KMS-11 (cell line): ENCODE measurements around the gene IL17RA.

ENCODE experiments used
- H2AFZ ChIP-seq: fragments of 200-600 bp; sonication (generic); 2 replicates; pipeline ENCODE4 v1.6.1; 2016; ENCODE audit warnings: antibody characterized with exemption, mixed run types, low read depth
- H3K27ac ChIP-seq: fragments of 200-600 bp; sonication (generic); 2 replicates; pipeline ENCODE4 v1.6.1; 2016; ENCODE audit warnings: mild to moderate bottlenecking, mixed run types
- H3K27me3 ChIP-seq: fragments of 200-600 bp; sonication (generic); 2 replicates; pipeline ENCODE4 v1.6.1; 2017; ENCODE audit warnings: mild to moderate bottlenecking, low read depth, mixed run types, moderate library complexity; ENCODE audit not compliant: insufficient read depth
- H3K36me3 ChIP-seq: fragments of 200-600 bp; sonication (generic); 2 replicates; pipeline ENCODE4 v1.6.1; 2017; ENCODE audit warnings: mild to moderate bottlenecking, mixed run types; ENCODE audit not compliant: insufficient read depth
- H3K4me1 ChIP-seq: fragments of 200-600 bp; sonication (generic); 2 replicates; pipeline ENCODE4 v1.6.1; 2016; ENCODE audit warnings: mild to moderate bottlenecking, low read depth, mixed run types; ENCODE audit not compliant: poor library complexity, severe bottlenecking
- H3K4me2 ChIP-seq: fragments of 200-600 bp; sonication (generic); 2 replicates; pipeline ENCODE4 v1.7.0; 2016; ENCODE audit warnings: mild to moderate bottlenecking, mixed run types
- H3K4me3 ChIP-seq: fragments of 200-600 bp; sonication (generic); IDR thresholded peaks from 2 replicates; pipeline ENCODE4 v1.6.1; 2017; ENCODE audit warnings: low read depth, low read length, mixed read lengths; ENCODE audit not compliant: insufficient read depth
- H3K79me2 ChIP-seq: fragments of 200-600 bp; sonication (generic); 2 replicates; pipeline ENCODE4 v1.6.1; 2016; ENCODE audit warnings: low read depth, mixed run types; ENCODE audit not compliant: insufficient read depth
- H3K9ac ChIP-seq: fragments of 200-600 bp; sonication (generic); 2 replicates; pipeline ENCODE4 v1.6.1; 2016; ENCODE audit warnings: mild to moderate bottlenecking, mixed run types
- H4K20me1 ChIP-seq: fragments of 200-600 bp; sonication (generic); 2 replicates; pipeline ENCODE4 v1.6.1; 2016; ENCODE audit warnings: mild to moderate bottlenecking, mixed run types; ENCODE audit not compliant: insufficient read depth
- CTCF ChIP-seq: fragments of 200-600 bp; sonication (generic); conservative IDR thresholded peaks from 2 replicates; pipeline ENCODE4 v1.6.1; 2017; ENCODE audit warnings: low read depth, mild to moderate bottlenecking, antibody characterized with exemption, low read length, moderate library complexity, mixed read lengths

The IL17RA gene

GRCh38 chr22:17086788-17087497, 2.1 kb downstream of the IL17RA start:
- Histone ChIP-seq H4K20me1 (no peaks in the 10 kb centered on the region), H2AFZ (no peak overlapping the region), H3K36me3 (no peaks in the 10 kb centered on the region), H3K4me1 (peaks cover 39% of the 10 kb centered on the region), H3K27me3 (no peaks in the 10 kb centered on the region), H3K4me3 (no peak overlapping the region), H3K4me2 (peak overlapping the region; percentile 82), H3K79me2 (0 out of 2 replicates have a peak, but pooled peaks cover 5% of the 10 kb centered on the region), H3K9ac (no peak overlapping the region; the same call in 1 of the 2 replicates), H3K27ac (peak overlapping the region; percentile 40; the same call in 1 of the 2 replicates)
- no peak for TF ChIP-seq CTCF

GRCh38 chr22:17087498-17088131, 2.8 kb downstream of the IL17RA start:
- peak overlapping the region; percentile 40; the same call in 1 of the 2 replicates for H3K27ac ChIP-seq
- H3K36me3 ChIP-seq, result no peaks in the 10 kb centered on the region
- 0 out of 2 replicates have a peak, but pooled peaks cover 5% of the 10 kb centered on the region for H3K79me2 ChIP-seq
- H3K4me3 ChIP-seq, result no peak overlapping the region
- H2AFZ ChIP-seq, result no peak overlapping the region
- no peak for TF ChIP-seq CTCF
- H3K27me3 ChIP-seq, result no peaks in the 10 kb centered on the region
- H3K9ac ChIP-seq, result peak overlapping the region; percentile 5; the same call in 1 of the 2 replicates
- H4K20me1 ChIP-seq, result no peaks in the 10 kb centered on the region
- peak overlapping the region; percentile 82 for H3K4me2 ChIP-seq
- peaks cover 39% of the 10 kb centered on the region for H3K4me1 ChIP-seq

GRCh38 chr22:17090550-17090949, 5.8 kb downstream of the IL17RA start:
- H3K4me3 ChIP-seq, result no peak overlapping the region
- H3K4me2 ChIP-seq, result no peak overlapping the region
- 0 out of 2 replicates have a peak, but pooled peaks cover 5% of the 10 kb centered on the region for H3K79me2 ChIP-seq
- peaks cover 33% of the 10 kb centered on the region for H3K4me1 ChIP-seq
- H3K9ac ChIP-seq, result no peak overlapping the region
- H2AFZ ChIP-seq, result no peak overlapping the region
- H4K20me1 ChIP-seq, result no peaks in the 10 kb centered on the region
- H3K27ac ChIP-seq, result no peak overlapping the region
- no peaks in the 10 kb centered on the region for H3K36me3 ChIP-seq
- TF ChIP-seq CTCF, result no peak
- H3K27me3 ChIP-seq, result no peaks in the 10 kb centered on the region

- Histone ChIP-seq H3K4me1 (peaks cover 25% of the 10 kb centered on the region), H3K9ac (no peak overlapping the region), H3K36me3 (no peaks in the 10 kb centered on the region), H2AFZ (no peak overlapping the region), H3K27me3 (no peaks in the 10 kb centered on the region), H4K20me1 (no peaks in the 10 kb centered on the region), H3K4me2 (no peak overlapping the region), H3K79me2 (0 out of 2 replicates have a peak, but pooled peaks cover 5% of the 10 kb centered on the region), H3K4me3 (no peak overlapping the region), H3K27ac (no peak overlapping the region)
- TF ChIP-seq CTCF, result no peak
Measured at GRCh38 chr22:17091851-17092250, 7.1 kb downstream of the IL17RA start.
